ENCODE results near the gene CEMP1. TPM values are rescaled to one million over a fixed set of nuclear protein-coding genes. Genes with fewer than 3 reads are reported as not detected.
A peak's percentile ranks its signal among the peaks of the same experiment; 100 is the strongest.

CEMP1 gene
- total RNA-seq, 1 donor from 2014 or later, result 0.62 TPM

- Mint-ChIP-seq H3K9me3 (ENCODE audit: low read depth) (no peaks in the 10 kb centered on the region), H3K36me3 (ENCODE audit: insufficient read depth) (peaks cover 3% of the 10 kb centered on the region), H3K4me3 (ENCODE audit: low read depth) (no peak overlapping the region), H3K27me3 (no peaks in the 10 kb centered on the region), H3K4me1 (ENCODE audit: low read depth) (peaks cover 8% of the 10 kb centered on the region), H3K27ac (no peak overlapping the region)
- DNase-seq (ENCODE audit: low spot score, unreplicated experiment), result no peak
- TF ChIP-seq, protein P1, sequence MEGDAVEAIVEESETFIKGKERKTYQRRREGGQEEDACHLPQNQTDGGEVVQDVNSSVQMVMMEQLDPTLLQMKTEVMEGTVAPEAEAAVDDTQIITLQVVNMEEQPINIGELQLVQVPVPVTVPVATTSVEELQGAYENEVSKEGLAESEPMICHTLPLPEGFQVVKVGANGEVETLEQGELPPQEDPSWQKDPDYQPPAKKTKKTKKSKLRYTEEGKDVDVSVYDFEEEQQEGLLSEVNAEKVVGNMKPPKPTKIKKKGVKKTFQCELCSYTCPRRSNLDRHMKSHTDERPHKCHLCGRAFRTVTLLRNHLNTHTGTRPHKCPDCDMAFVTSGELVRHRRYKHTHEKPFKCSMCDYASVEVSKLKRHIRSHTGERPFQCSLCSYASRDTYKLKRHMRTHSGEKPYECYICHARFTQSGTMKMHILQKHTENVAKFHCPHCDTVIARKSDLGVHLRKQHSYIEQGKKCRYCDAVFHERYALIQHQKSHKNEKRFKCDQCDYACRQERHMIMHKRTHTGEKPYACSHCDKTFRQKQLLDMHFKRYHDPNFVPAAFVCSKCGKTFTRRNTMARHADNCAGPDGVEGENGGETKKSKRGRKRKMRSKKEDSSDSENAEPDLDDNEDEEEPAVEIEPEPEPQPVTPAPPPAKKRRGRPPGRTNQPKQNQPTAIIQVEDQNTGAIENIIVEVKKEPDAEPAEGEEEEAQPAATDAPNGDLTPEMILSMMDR (IDR thresholded peaks at IDR 0.05; ENCODE audit: unreplicated experiment), result peak; percentile 21
Measured at GRCh38 chr16:2529061-2529931, 1.9 kb downstream of the CEMP1 start.

DNA sequence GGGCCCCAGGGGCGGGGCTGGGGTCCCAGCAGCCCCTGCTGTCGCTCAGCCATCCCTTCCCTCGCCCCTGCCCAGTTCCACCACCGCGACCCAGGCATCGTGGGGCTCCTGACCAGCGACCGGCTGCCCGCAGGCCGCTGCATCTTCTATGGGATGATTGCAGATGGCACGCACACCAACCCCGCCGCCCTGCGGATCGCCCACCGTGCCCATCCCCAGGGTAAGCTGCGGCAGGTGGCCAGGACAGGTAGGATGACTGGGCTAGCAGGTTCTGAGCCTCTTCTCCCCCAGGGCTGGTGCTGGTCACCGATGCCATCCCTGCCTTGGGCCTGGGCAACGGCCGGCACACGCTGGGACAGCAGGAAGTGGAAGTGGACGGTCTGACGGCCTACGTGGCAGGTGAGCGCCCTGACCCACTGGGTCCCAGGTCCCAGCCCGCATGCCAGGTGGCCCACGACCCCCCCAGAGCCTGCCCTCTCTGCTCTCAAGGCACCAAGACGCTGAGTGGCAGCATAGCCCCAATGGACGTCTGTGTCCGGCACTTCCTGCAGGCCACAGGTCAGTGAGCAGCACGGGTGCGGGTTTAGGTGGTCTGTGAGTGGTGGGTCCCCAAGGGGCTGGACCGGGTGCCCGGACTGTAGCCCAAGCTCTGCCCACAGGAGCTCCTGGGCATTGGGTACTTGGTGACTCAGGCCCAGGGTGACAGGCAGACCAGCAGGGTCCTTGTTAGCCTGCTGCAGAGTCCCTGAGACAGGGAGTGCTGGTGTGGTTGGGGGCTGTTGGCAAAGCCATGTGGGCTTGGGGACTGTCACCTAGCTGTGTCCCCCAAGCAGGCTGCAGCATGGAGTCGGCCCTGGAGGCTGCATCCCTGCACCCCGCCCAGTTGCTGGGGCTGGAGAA lies 2.8 kb downstream of the CEMP1 start:
- peaks cover 13% of the 10 kb centered on the region for H3K4me1 Mint-ChIP-seq (ENCODE audit: low read depth)
- no peak overlapping the region for H3K27ac Mint-ChIP-seq
- DNase-seq (ENCODE audit: low spot score, unreplicated experiment), result no peak
- H3K4me3 Mint-ChIP-seq (ENCODE audit: low read depth), result no peak overlapping the region
- TF ChIP-seq, protein P1 (IDR thresholded peaks at IDR 0.05; ENCODE audit: unreplicated experiment), result no peak
- peaks cover 3% of the 10 kb centered on the region for H3K36me3 Mint-ChIP-seq (ENCODE audit: insufficient read depth)
- no peaks in the 10 kb centered on the region for H3K9me3 Mint-ChIP-seq (ENCODE audit: low read depth)
- no peaks in the 10 kb centered on the region for H3K27me3 Mint-ChIP-seq

DNA sequence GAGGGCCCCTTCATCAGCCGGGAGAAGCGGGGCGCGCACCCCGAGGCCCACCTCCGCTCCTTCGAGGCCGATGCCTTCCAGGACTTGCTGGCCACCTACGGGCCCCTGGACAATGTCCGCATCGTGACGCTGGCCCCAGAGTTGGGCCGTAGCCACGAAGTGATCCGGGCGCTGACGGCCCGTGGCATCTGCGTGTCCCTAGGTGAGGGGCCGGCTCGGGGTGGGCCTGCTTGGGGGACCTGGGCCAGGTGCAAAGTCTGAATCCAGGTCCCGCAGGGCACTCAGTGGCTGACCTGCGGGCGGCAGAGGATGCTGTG lies 3.5 kb downstream of the CEMP1 start:
- H3K27me3 Mint-ChIP-seq, result no peaks in the 10 kb centered on the region
- H3K36me3 Mint-ChIP-seq (ENCODE audit: insufficient read depth), result peaks cover 3% of the 10 kb centered on the region
- no peak for DNase-seq (ENCODE audit: low spot score, unreplicated experiment)
- TF ChIP-seq, protein P1 (IDR thresholded peaks at IDR 0.05; ENCODE audit: unreplicated experiment), result no peak
- no peak overlapping the region for H3K4me3 Mint-ChIP-seq (ENCODE audit: low read depth)
- H3K9me3 Mint-ChIP-seq (ENCODE audit: low read depth), result no peaks in the 10 kb centered on the region
- H3K27ac Mint-ChIP-seq, result no peak overlapping the region
- H3K4me1 Mint-ChIP-seq (ENCODE audit: low read depth), result peaks cover 13% of the 10 kb centered on the region

- DNase-seq (ENCODE audit: low spot score, unreplicated experiment), result no peak
- Mint-ChIP-seq H3K4me1 (ENCODE audit: low read depth) (peaks cover 13% of the 10 kb centered on the region), H3K36me3 (ENCODE audit: insufficient read depth) (peaks cover 3% of the 10 kb centered on the region), H3K9me3 (ENCODE audit: low read depth) (no peaks in the 10 kb centered on the region), H3K27me3 (no peaks in the 10 kb centered on the region), H3K4me3 (ENCODE audit: low read depth) (no peak overlapping the region), H3K27ac (no peak overlapping the region)
- TF ChIP-seq, protein P1 (IDR thresholded peaks at IDR 0.05; ENCODE audit: unreplicated experiment), result no peak
Measured at GRCh38 chr16:2527071-2527783, 4.0 kb downstream of the CEMP1 start.

GRCh38 chr16:2526135-2526534 lies 5.1 kb downstream of the CEMP1 start:
- Mint-ChIP-seq H3K4me3 (ENCODE audit: low read depth) (no peak overlapping the region), H3K9me3 (ENCODE audit: low read depth) (no peaks in the 10 kb centered on the region), H3K4me1 (ENCODE audit: low read depth) (peaks cover 15% of the 10 kb centered on the region), H3K27me3 (no peaks in the 10 kb centered on the region), H3K36me3 (ENCODE audit: insufficient read depth) (peaks cover 3% of the 10 kb centered on the region), H3K27ac (peak overlapping the region; percentile 73)
- TF ChIP-seq, protein P1 (IDR thresholded peaks at IDR 0.05; ENCODE audit: unreplicated experiment), result no peak
- DNase-seq (ENCODE audit: low spot score, unreplicated experiment), result no peak

Data from progenitor cell of endocrine pancreas (in vitro differentiated cells).